ENCODE results near the gene SLC2A4. TPM values are rescaled to one million over a fixed set of nuclear protein-coding genes. Genes with fewer than 3 reads are reported as not detected.
"Not testable (repeated sequence)": the region's sequence is repeated elsewhere in the genome, so short reads cannot be mapped to it uniquely, and the experiment has no call there.

SLC2A4 gene
- total and polyA plus RNA-seq, 2 of the 4 experiments (the other 2 are of a cell fraction): 0.07 TPM; not detected in 1

DNA sequence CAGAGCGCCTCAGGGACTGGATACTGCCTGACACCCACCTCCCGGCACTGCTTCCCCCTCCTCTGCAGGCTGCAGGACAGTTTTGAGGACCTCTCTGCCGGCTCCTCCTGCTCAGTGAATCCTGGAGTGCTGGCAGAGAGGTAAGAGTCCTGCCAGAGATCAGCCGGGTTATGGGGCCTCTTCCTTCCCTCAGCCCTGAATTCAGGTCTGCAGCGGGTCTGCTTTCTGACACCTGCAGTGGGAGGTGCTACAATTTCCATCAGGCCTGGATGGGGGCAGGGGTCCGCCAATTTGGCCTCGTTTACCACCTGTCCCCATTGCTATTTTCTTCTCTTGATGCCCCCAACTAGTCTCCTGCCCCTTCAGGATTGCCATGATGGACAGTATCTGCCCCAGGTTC is 50.6 kb downstream of the SLC2A4 start:
- DNase-seq (no peak), ATAC-seq (ENCODE audit: low read depth) (no peak)
- TF ChIP-seq MXI1 (IDR thresholded peaks at IDR 0.05; ENCODE audit: borderline replicate concordance, low read depth, low read length) (no peak), NFE2L2 (IDR thresholded peaks at IDR 0.05; ENCODE audit: low read depth, low read length) (no peak), BHLHE40 (IDR thresholded peaks at IDR 0.05; ENCODE audit: low read depth, low read length) (no peak), RAD21 (IDR thresholded peaks at IDR 0.05; ENCODE audit: low read length) (no peak), CHD1 (IDR thresholded peaks at IDR 0.05; ENCODE audit: low read depth, low read length) (no peak), FOS (IDR thresholded peaks at IDR 0.05; ENCODE audit: low read depth, low read length) (no peak), RCOR1 (IDR thresholded peaks at IDR 0.05; ENCODE audit: insufficient replicate concordance, low read length) (no peak)
- TF ChIP-seq, protein P1, sequence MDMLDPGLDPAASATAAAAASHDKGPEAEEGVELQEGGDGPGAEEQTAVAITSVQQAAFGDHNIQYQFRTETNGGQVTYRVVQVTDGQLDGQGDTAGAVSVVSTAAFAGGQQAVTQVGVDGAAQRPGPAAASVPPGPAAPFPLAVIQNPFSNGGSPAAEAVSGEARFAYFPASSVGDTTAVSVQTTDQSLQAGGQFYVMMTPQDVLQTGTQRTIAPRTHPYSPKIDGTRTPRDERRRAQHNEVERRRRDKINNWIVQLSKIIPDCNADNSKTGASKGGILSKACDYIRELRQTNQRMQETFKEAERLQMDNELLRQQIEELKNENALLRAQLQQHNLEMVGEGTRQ (IDR thresholded peaks at IDR 0.05; ENCODE audit: low read depth, low read length): no peak
- Histone ChIP-seq H2AK9ac (replicated peaks; ENCODE audit: low read depth, low read length, poor library complexity) (no peak overlapping the region), H2BK15ac (ENCODE audit: low read depth, low read length) (no peak overlapping the region), H3K36me3 (ENCODE audit: control insufficient read depth, insufficient read depth, low read length) (no peaks in the 10 kb centered on the region), H3K56ac (ENCODE audit: extremely low read depth, insufficient read depth, low read length) (no peak overlapping the region), H3K27ac (ENCODE audit: insufficient read depth, low read length) (no peak overlapping the region), H2BK5ac (ENCODE audit: low read depth, low read length, poor library complexity, severe bottlenecking) (no peak overlapping the region), H3K14ac (replicated peaks; ENCODE audit: low read depth, low read length) (no peak overlapping the region), H3K4me1 (ENCODE audit: control insufficient read depth, insufficient read depth, low read length) (peaks cover 5% of the 10 kb centered on the region; the same call in 1 of the 2 replicates), H3K27me3 (ENCODE audit: control insufficient read depth, insufficient read depth, low read length) (peaks cover 9% of the 10 kb centered on the region), H3K9me1 (ENCODE audit: insufficient read depth, low read length) (peaks cover 6% of the 10 kb centered on the region; the same call in 1 of the 2 replicates), H4K91ac (ENCODE audit: insufficient read depth, low read depth, low read length) (no peak overlapping the region), H2AFZ (replicated peaks; ENCODE audit: low read length, poor library complexity) (no peak overlapping the region), H4K20me1 (ENCODE audit: insufficient read depth, low read length) (no peaks in the 10 kb centered on the region), H3K4me3 (ENCODE audit: insufficient read depth, low read depth, low read length) (no peak overlapping the region), H2AK5ac (ENCODE audit: low read depth, low read length) (no peak overlapping the region), H3K9me3 (ENCODE audit: control insufficient read depth, insufficient read depth, low read length) (no peaks in the 10 kb centered on the region), H4K5ac (ENCODE audit: low read depth, low read length) (no peak overlapping the region), H3K23ac (ENCODE audit: low read depth, low read length) (no peak overlapping the region), H3K4ac (ENCODE audit: low read depth, low read length) (no peak overlapping the region), H4K8ac (ENCODE audit: low read depth in 2 of 2, low read length in 2 of 2) (no peak overlapping the region), H3K79me1 (ENCODE audit: low read depth in 1 of 2, low read length in 2 of 2) (peaks cover 10 to 16% of the 10 kb centered on the region in 2 experiments; a peak in 3 of 4 replicates), H2BK20ac (ENCODE audit: low read depth, low read length) (no peak overlapping the region), H2BK120ac (ENCODE audit: low read depth, low read length) (no peak overlapping the region), H3K18ac (ENCODE audit: low read depth, low read length) (no peak overlapping the region), H3K9ac (ENCODE audit: low read depth, low read length) (no peak overlapping the region), H3K4me2 (ENCODE audit: low read depth, low read length) (no peak overlapping the region)
- dilution Hi-C loops (cut with HindIII; ENCODE audit: low sequenced_read_pairs, unreplicated experiment): no loop called here
- BruUV-seq (replicated peaks): no TSS peak
- CTCF ChIA-PET: no interaction called here
- 28% methylated on average over 2 of the region's 7 CpGs; no CpG with 5 or more reads in 1 of the 2 experiments for WGBS, 2 experiments (ENCODE audit: extremely low coverage in 2 of 2, insufficient read length in 1 of 2)
- in situ Hi-C loops (cut with MboI; ENCODE audit: low sequenced_read_pairs): loop anchor here (5.0 kb wide), 1 partner anchor 55 kb away; no protein-coding TSS in a partner anchor
- POLR2A ChIA-PET (ENCODE audit: unreplicated experiment): no interaction called here
- intact Hi-C loops (cut with micrococcal nuclease): no loop called here

DNA sequence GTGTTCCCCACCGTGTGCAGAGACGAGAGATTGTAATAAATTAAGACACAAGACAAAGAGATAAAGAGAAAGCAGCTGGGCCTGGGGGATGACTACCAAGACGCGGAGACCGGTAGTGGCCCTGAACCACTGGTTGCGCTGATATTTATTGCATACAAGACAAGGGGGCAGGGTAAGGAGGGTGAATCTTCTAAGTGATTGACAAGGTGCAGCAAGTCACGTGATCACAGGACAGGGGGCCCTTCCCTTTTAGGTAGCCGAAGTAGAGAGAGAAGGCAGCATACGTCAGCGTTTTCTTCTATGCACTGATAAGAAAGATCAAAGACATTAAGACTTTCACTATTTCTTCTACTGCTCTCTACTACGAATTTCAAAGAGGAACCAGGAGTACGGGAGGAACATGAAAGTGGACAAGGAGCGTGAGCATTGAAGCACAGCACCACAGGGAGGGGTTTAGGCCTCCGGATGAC is 51.1 kb downstream of the SLC2A4 start:
- H3K4me3 ChIP-seq (ENCODE audit: insufficient read depth, low read depth, low read length); H3K4me2 ChIP-seq (ENCODE audit: low read depth, low read length); BruUV-seq (replicated peaks); H3K23ac ChIP-seq (ENCODE audit: low read depth, low read length); H2AK5ac ChIP-seq (ENCODE audit: low read depth, low read length); H3K9ac ChIP-seq (ENCODE audit: low read depth, low read length); H2BK15ac ChIP-seq (ENCODE audit: low read depth, low read length); H3K4ac ChIP-seq (ENCODE audit: low read depth, low read length); H3K9me3 ChIP-seq (ENCODE audit: control insufficient read depth, insufficient read depth, low read length); H3K9me1 ChIP-seq (ENCODE audit: insufficient read depth, low read length); H2BK20ac ChIP-seq (ENCODE audit: low read depth, low read length); H4K20me1 ChIP-seq (ENCODE audit: insufficient read depth, low read length); H3K14ac ChIP-seq (replicated peaks; ENCODE audit: low read depth, low read length); H4K8ac ChIP-seq (ENCODE audit: low read depth in 2 of 2, low read length in 2 of 2); dilution Hi-C loops (cut with HindIII; ENCODE audit: low sequenced_read_pairs, unreplicated experiment); H3K56ac ChIP-seq (ENCODE audit: extremely low read depth, insufficient read depth, low read length); DNase-seq; H3K36me3 ChIP-seq (ENCODE audit: control insufficient read depth, insufficient read depth, low read length); H2AFZ ChIP-seq (replicated peaks; ENCODE audit: low read length, poor library complexity); H4K91ac ChIP-seq (ENCODE audit: insufficient read depth, low read depth, low read length); CTCF ChIA-PET; intact Hi-C loops (cut with micrococcal nuclease); H3K27me3 ChIP-seq (ENCODE audit: control insufficient read depth, insufficient read depth, low read length); POLR2A ChIA-PET (ENCODE audit: unreplicated experiment); H3K18ac ChIP-seq (ENCODE audit: low read depth, low read length); H2AK9ac ChIP-seq (replicated peaks; ENCODE audit: low read depth, low read length, poor library complexity); H4K5ac ChIP-seq (ENCODE audit: low read depth, low read length); H2BK5ac ChIP-seq (ENCODE audit: low read depth, low read length, poor library complexity, severe bottlenecking); H2BK120ac ChIP-seq (ENCODE audit: low read depth, low read length); H3K4me1 ChIP-seq (ENCODE audit: control insufficient read depth, insufficient read depth, low read length); ATAC-seq (ENCODE audit: low read depth); H3K27ac ChIP-seq (ENCODE audit: insufficient read depth, low read length): not testable (repeated sequence)
- in situ Hi-C loops (cut with MboI; ENCODE audit: low sequenced_read_pairs): loop anchor here (5.0 kb wide), 1 partner anchor 55 kb away; no protein-coding TSS in a partner anchor
- H3K79me1 ChIP-seq (ENCODE audit: low read depth in 1 of 2, low read length in 2 of 2): peaks cover 10 to 13% of the 10 kb centered on the region in 2 experiments; a peak in 3 of 4 replicates
- 57% methylated on average over 7 of the region's 14 CpGs; no CpG with 5 or more reads in 1 of the 2 experiments for WGBS, 2 experiments (ENCODE audit: extremely low coverage in 2 of 2, insufficient read length in 1 of 2)

Data from IMR-90 (cell line).